ENCODE results near the gene NTM.

The NTM gene

GRCh38 chr11:131463162-131463561, 92.7 kb downstream of the NTM start:
- no peak overlapping the region for H3K4me3 ChIP-seq (ENCODE audit: low read length)
- DNase-seq (ENCODE audit: low read depth): no peak
- no peak for TF ChIP-seq CTCF (conservative IDR thresholded peaks at IDR 0.05; ENCODE audit: low read depth, low read length)

GRCh38 chr11:131463649-131464425, 93.4 kb downstream of the NTM start:
- TF ChIP-seq CTCF (conservative IDR thresholded peaks at IDR 0.05; ENCODE audit: low read depth, low read length): no peak
- no peak for DNase-seq (ENCODE audit: low read depth)
- no peak overlapping the region for H3K4me3 ChIP-seq (ENCODE audit: low read length)

- no peak for DNase-seq (ENCODE audit: low read depth)
- TF ChIP-seq CTCF (conservative IDR thresholded peaks at IDR 0.05; ENCODE audit: low read depth, low read length): no peak
- no peak overlapping the region for H3K4me3 ChIP-seq (ENCODE audit: low read length)
Measured at GRCh38 chr11:131464461-131464860, 94.0 kb downstream of the NTM start.

GRCh38 chr11:131465039-131465438, 94.6 kb downstream of the NTM start:
- no peak for TF ChIP-seq CTCF (conservative IDR thresholded peaks at IDR 0.05; ENCODE audit: low read depth, low read length)
- DNase-seq (ENCODE audit: low read depth): no peak
- no peak overlapping the region for H3K4me3 ChIP-seq (ENCODE audit: low read length)

GRCh38 chr11:131465746-131466145, 95.3 kb downstream of the NTM start:
- no peak for TF ChIP-seq CTCF (conservative IDR thresholded peaks at IDR 0.05; ENCODE audit: low read depth, low read length)
- no peak overlapping the region for H3K4me3 ChIP-seq (ENCODE audit: low read length)
- no peak for DNase-seq (ENCODE audit: low read depth)

- H3K4me3 ChIP-seq (ENCODE audit: low read length): no peak overlapping the region
- DNase-seq (ENCODE audit: low read depth): no peak
- TF ChIP-seq CTCF (conservative IDR thresholded peaks at IDR 0.05; ENCODE audit: low read depth, low read length): no peak
Measured at GRCh38 chr11:131467645-131468394, 97.4 kb downstream of the NTM start.

- H3K4me3 ChIP-seq (ENCODE audit: low read length): no peak overlapping the region
- DNase-seq (ENCODE audit: low read depth): no peak
- TF ChIP-seq CTCF (conservative IDR thresholded peaks at IDR 0.05; ENCODE audit: low read depth, low read length): no peak
Measured at GRCh38 chr11:131468565-131468964, 98.2 kb downstream of the NTM start.
